Measurements from ENCODE around the gene SKAP1. TPM values are rescaled to one million over a fixed set of nuclear protein-coding genes. Genes with fewer than 3 reads are reported as not detected.
A peak's percentile ranks its signal among the peaks of the same experiment; 100 is the strongest.

SKAP1 gene
- total and polyA plus RNA-seq, 12 donors: 3.2 to 117 (median 10.7) TPM

- Histone ChIP-seq H3K9me3 (replicated peaks in 1 of 3) (no peaks in the 10 kb centered on the region), H3K27ac (no peak overlapping the region), H3K4me1 (replicated peaks in 1 of 2) (peaks cover 0 to 7% of the 10 kb centered on the region in 2 donors), H3K4me3 (peak overlapping the region in 1 of 4 donors; percentile 24), H3K36me3 (replicated peaks in 1 of 2) (no peaks in the 10 kb centered on the region), H3K27me3 (no peaks in the 10 kb centered on the region)
- 30 to 43% (median 40%) methylated on average over 6 of the region's 6 CpGs for WGBS, 4 donors
- intact Hi-C loops (cut with DNase I): no loop called here
- TF ChIP-seq, protein P1, sequence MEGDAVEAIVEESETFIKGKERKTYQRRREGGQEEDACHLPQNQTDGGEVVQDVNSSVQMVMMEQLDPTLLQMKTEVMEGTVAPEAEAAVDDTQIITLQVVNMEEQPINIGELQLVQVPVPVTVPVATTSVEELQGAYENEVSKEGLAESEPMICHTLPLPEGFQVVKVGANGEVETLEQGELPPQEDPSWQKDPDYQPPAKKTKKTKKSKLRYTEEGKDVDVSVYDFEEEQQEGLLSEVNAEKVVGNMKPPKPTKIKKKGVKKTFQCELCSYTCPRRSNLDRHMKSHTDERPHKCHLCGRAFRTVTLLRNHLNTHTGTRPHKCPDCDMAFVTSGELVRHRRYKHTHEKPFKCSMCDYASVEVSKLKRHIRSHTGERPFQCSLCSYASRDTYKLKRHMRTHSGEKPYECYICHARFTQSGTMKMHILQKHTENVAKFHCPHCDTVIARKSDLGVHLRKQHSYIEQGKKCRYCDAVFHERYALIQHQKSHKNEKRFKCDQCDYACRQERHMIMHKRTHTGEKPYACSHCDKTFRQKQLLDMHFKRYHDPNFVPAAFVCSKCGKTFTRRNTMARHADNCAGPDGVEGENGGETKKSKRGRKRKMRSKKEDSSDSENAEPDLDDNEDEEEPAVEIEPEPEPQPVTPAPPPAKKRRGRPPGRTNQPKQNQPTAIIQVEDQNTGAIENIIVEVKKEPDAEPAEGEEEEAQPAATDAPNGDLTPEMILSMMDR (IDR thresholded peaks at IDR 0.05): no peak
- no peak for TF ChIP-seq POLR2A (IDR thresholded peaks at IDR 0.05)
- peak in 2 of 7 donors; percentile 2 to 51 for DNase-seq
These were observed 231.0 kb downstream of the SKAP1 start for GRCh38 chr17:48198950-48199541.

DNA sequence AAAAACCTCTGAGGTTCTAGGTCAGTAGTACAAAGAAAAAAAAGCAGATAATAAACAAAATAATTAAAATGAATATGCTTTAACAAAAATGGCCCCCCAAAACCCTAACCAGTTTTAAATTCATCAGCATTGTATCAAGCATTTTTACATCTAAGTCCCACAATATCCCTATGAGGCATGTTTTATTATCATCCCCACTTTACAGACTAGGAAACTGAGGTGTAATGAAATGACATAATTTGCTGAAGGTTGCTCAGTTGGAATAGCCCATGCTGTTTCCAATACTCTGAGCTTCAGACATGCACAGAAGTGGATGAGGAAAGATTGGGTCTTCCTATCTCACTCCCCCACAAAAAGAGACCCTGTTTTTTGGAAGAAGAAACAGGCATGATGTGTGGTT is 234.1 kb downstream of the SKAP1 start:
- intact Hi-C loops (cut with DNase I): no loop called here
- TF ChIP-seq, protein P1 (IDR thresholded peaks at IDR 0.05): no peak
- no peak for TF ChIP-seq POLR2A (IDR thresholded peaks at IDR 0.05)
- Histone ChIP-seq H3K9me3 (replicated peaks in 1 of 3) (no peaks in the 10 kb centered on the region), H3K4me1 (replicated peaks in 1 of 2) (peaks cover 0 to 7% of the 10 kb centered on the region in 2 donors), H3K27me3 (no peaks in the 10 kb centered on the region), H3K27ac (no peak overlapping the region), H3K36me3 (replicated peaks in 1 of 2) (no peaks in the 10 kb centered on the region), H3K4me3 (no peak overlapping the region)
- DNase-seq: no peak

GRCh38 chr17:48194097-48194550 is 235.9 kb downstream of the SKAP1 start:
- Histone ChIP-seq H3K27me3 (no peaks in the 10 kb centered on the region), H3K27ac (no peak overlapping the region), H3K36me3 (replicated peaks in 1 of 2) (no peaks in the 10 kb centered on the region), H3K4me1 (replicated peaks in 1 of 2) (peaks cover 0 to 6% of the 10 kb centered on the region in 2 donors), H3K9me3 (replicated peaks in 1 of 3) (no peaks in the 10 kb centered on the region), H3K4me3 (no peak overlapping the region)
- WGBS, 4 donors: 55 to 77% (median 72%) methylated on average over 5 of the region's 5 CpGs
- no peak for TF ChIP-seq POLR2A (IDR thresholded peaks at IDR 0.05)
- TF ChIP-seq, protein P1 (IDR thresholded peaks at IDR 0.05): no peak
- intact Hi-C loops (cut with DNase I): no loop called here
- no peak for DNase-seq

DNA sequence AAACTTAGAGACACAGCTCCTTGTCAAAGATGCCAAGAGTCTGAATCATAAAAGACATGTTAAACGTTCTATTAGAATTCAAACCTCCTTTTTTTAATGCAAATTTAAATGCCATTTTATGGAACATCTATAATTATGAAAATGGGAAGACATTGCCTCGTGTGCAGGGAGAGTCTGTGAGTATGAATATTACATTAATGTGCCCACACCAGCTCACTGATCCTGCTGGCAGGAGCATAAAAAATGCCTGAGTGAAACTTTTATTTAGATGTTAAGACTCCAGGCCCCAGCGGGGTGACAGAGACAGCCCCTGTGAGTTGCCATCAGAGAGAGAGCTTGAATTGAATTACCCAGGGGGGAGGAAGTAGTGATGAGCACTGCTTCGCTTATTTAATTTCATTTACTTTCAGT is 237.7 kb downstream of the SKAP1 start:
- WGBS, 4 donors: 61 to 73% (median 68%) methylated on average over 4 of the region's 4 CpGs
- no peaks in the 10 kb centered on the region for H3K36me3 ChIP-seq (replicated peaks in 1 of 2)
- no peak for DNase-seq
- TF ChIP-seq POLR2A (IDR thresholded peaks at IDR 0.05): no peak
- TF ChIP-seq, protein P1 (IDR thresholded peaks at IDR 0.05): no peak
- no peaks in the 10 kb centered on the region for H3K27me3 ChIP-seq
- no peaks in the 10 kb centered on the region for H3K4me1 ChIP-seq (replicated peaks in 1 of 2)
- H3K27ac ChIP-seq: no peak overlapping the region
- no peaks in the 10 kb centered on the region for H3K9me3 ChIP-seq (replicated peaks in 1 of 3)
- H3K4me3 ChIP-seq: no peak overlapping the region
- intact Hi-C loops (cut with DNase I): no loop called here
